PC-9 (cell line): ENCODE data around the gene FAM161B. TPM values are rescaled to one million over a fixed set of nuclear protein-coding genes. Genes with fewer than 3 reads are reported as not detected.

Experiments
- BruUV-seq: library from RNA; stranded (reverse); fragments of 400-500 nt; replicated peaks from 2 replicates; lab custom pipeline; 2021; lab: Mats Ljungman, UMichigan
- CTCF ChIA-PET: fragments of 300-600 bp; sonication (Branson Sonifier 250); formaldehyde crosslinking; loops from one replicate; lab custom pipeline; 2022; ENCODE audit warnings: antibody characterized with exemption; lab: Charles Lee
- POLR2A ChIA-PET: fragments of 300-600 bp; sonication (Branson Sonifier 250); formaldehyde crosslinking; loops from one replicate; lab custom pipeline; 2022; ENCODE audit warnings: antibody characterized with exemption; ENCODE audit not compliant: unreplicated experiment; lab: Charles Lee
- DNase-seq, 2 experiments: peaks; one replicate each; pipeline versions ENCODE4 v3.0.0 to v3.0.0-alpha.2; 2015 to 2022; ENCODE audit warnings: mixed read lengths in 1 of 2
- H2AFZ ChIP-seq: fragments of 200-600 bp; sonication (generic); 2 replicates; pipeline ENCODE4 v1.8.1; 2017; ENCODE audit warnings: antibody characterized with exemption
- H3F3A ChIP-seq: fragments of 200-600 bp; sonication (generic); 2 replicates; pipeline ENCODE4 v1.8.1; 2017; ENCODE audit warnings: antibody characterized with exemption, mild to moderate bottlenecking, low read depth; ENCODE audit not compliant: insufficient read depth
- H3K27ac ChIP-seq: fragments of 200-600 bp; sonication (generic); 2 replicates; pipeline ENCODE4 v1.6.1; 2016; ENCODE audit warnings: mixed run types
- H3K27me3 ChIP-seq: fragments of 200-600 bp; sonication (generic); 2 replicates; pipeline ENCODE4 v1.6.1; 2016; ENCODE audit warnings: low read depth, mixed run types; ENCODE audit not compliant: insufficient read depth
- H3K36me3 ChIP-seq: fragments of 200-600 bp; sonication (generic); 2 replicates; pipeline ENCODE4 v1.6.1; 2016; ENCODE audit warnings: low read depth, mixed run types
- H3K4me1 ChIP-seq: fragments of 200-600 bp; sonication (generic); replicated peaks from 2 replicates; pipeline ENCODE4 v1.6.1; 2016; ENCODE audit warnings: mixed run types; ENCODE audit not compliant: insufficient read depth
- H3K4me2 ChIP-seq: fragments of 200-600 bp; sonication (generic); 2 replicates; pipeline ENCODE4 v1.6.1; 2017; ENCODE audit warnings: mixed run types
- H3K4me3 ChIP-seq: fragments of 200-600 bp; sonication (generic); 2 replicates; pipeline ENCODE4 v1.6.1; 2016; ENCODE audit warnings: mixed run types
- H3K79me2 ChIP-seq: fragments of 200-600 bp; sonication (generic); 2 replicates; pipeline ENCODE4 v1.6.1; 2017; ENCODE audit warnings: low read depth, mixed run types
- H3K9me2 ChIP-seq: fragments of 200-600 bp; sonication (generic); 2 replicates; pipeline ENCODE4 v1.8.1; 2017; ENCODE audit warnings: mild to moderate bottlenecking; ENCODE audit not compliant: insufficient read depth
- H3K9me3 ChIP-seq: fragments of 200-600 bp; sonication (generic); 2 replicates; pipeline ENCODE4 v1.8.1; 2016; ENCODE audit warnings: low read depth; ENCODE audit not compliant: insufficient read depth
- H4K20me1 ChIP-seq: fragments of 200-600 bp; sonication (generic); 2 replicates; pipeline ENCODE4 v1.8.1; 2017; ENCODE audit not compliant: insufficient read depth
- EZH2 ChIP-seq: fragments of 200-600 bp; sonication (generic); IDR thresholded peaks from 2 replicates; pipeline ENCODE4 v1.8.0; 2017; ENCODE audit warnings: antibody characterized with exemption, low read depth
- intact Hi-C: fragments of 100-400 bp; cut with micrococcal nuclease; formaldehyde crosslinking; loops from one replicate; pipeline ENCODE4 v1.10.0; 2022; ENCODE audit not compliant: unreplicated experiment
- total RNA-seq: library from RNA; stranded (reverse); gene quantifications from 2 replicates; pipeline ENCODE4 v1.2.3, GENCODE V29; 2021
- TF ChIP-seq, protein P1 (sequence below): fragments of 200-600 bp; sonication (generic); conservative IDR thresholded peaks from 2 replicates; pipeline ENCODE4 v1.6.1; 2017; ENCODE audit warnings: mixed run types, antibody characterized with exemption, mild to moderate bottlenecking, moderate library complexity

Gene FAM161B
- total RNA-seq, 1 experiment from 2014 or later, result 1.6 TPM

DNA sequence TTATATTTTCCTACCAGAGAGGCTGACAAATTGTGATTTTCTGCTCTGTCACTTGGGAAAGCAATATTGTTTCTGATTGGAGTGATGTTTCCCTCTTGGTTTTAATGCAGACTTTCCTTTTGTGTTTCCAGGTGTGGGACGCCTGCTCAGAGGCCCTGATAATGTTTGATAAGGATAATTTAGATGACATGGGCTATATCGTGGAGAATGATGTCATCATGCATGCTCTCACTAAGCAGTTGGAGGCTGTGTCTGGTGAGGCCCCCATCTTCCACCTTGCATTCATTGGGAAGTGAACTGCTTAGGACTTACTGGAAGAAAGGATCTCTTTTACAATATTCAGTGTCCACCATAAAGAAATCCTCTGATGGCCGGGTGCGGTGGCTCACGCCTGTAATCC is 5.8 kb upstream of the FAM161B start:
- H3K79me2 ChIP-seq, result peaks cover 11% of the 10 kb centered on the region; the same call in 1 of the 2 replicates
- peaks cover 6% of the 10 kb centered on the region; the same call in 1 of the 2 replicates for H3K36me3 ChIP-seq
- H3K9me3 ChIP-seq, result no peaks in the 10 kb centered on the region
- ChIA-PET CTCF (no interaction called here), POLR2A (no interaction called here)
- TF ChIP-seq EZH2, result no peak
- TF ChIP-seq, protein P1, sequence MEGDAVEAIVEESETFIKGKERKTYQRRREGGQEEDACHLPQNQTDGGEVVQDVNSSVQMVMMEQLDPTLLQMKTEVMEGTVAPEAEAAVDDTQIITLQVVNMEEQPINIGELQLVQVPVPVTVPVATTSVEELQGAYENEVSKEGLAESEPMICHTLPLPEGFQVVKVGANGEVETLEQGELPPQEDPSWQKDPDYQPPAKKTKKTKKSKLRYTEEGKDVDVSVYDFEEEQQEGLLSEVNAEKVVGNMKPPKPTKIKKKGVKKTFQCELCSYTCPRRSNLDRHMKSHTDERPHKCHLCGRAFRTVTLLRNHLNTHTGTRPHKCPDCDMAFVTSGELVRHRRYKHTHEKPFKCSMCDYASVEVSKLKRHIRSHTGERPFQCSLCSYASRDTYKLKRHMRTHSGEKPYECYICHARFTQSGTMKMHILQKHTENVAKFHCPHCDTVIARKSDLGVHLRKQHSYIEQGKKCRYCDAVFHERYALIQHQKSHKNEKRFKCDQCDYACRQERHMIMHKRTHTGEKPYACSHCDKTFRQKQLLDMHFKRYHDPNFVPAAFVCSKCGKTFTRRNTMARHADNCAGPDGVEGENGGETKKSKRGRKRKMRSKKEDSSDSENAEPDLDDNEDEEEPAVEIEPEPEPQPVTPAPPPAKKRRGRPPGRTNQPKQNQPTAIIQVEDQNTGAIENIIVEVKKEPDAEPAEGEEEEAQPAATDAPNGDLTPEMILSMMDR, result no peak
- H3K4me1 ChIP-seq, result peaks cover 6% of the 10 kb centered on the region; the same call in 1 of the 2 replicates
- no peak overlapping the region for H2AFZ ChIP-seq
- no peak overlapping the region for H3K4me2 ChIP-seq
- no peaks in the 10 kb centered on the region for H4K20me1 ChIP-seq
- no peaks in the 10 kb centered on the region for H3K9me2 ChIP-seq
- no peak overlapping the region for H3K27ac ChIP-seq
- intact Hi-C loops, result no loop called here
- H3K4me3 ChIP-seq, result no peak overlapping the region
- DNase-seq, result no peak
- peaks cover 5% of the 10 kb centered on the region; the same call in 1 of the 2 replicates for H3F3A ChIP-seq
- no TSS peak for BruUV-seq
- no peaks in the 10 kb centered on the region for H3K27me3 ChIP-seq

DNA sequence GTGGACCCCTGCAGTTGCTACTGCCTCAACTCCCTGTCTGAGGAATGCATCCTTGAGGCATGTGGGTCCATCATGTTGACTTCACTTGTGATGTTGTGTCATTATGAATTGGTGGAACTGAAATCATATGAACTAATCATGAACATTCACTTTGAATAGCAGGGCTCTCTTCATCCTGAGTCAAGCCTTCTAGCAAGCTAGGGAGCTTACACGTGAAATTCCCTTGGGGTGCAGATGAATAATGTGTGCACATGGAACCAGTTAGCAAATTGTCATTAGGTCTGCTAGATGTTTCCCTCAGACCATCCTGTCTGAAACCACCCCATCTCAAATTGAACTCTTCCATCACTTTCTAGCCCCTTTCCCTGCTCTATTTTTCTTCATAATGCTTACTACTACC is 3.8 kb upstream of the FAM161B start:
- Histone ChIP-seq H3K4me3 (no peak overlapping the region), H3K27ac (no peak overlapping the region), H3K36me3 (no peaks in the 10 kb centered on the region; the same call in 1 of the 2 replicates), H3K79me2 (peaks cover 14% of the 10 kb centered on the region; the same call in 1 of the 2 replicates), H4K20me1 (no peaks in the 10 kb centered on the region), H2AFZ (no peak overlapping the region), H3K4me1 (peaks cover 6% of the 10 kb centered on the region; the same call in 1 of the 2 replicates), H3K4me2 (no peak overlapping the region), H3K9me3 (no peaks in the 10 kb centered on the region), H3K27me3 (no peaks in the 10 kb centered on the region), H3K9me2 (no peaks in the 10 kb centered on the region), H3F3A (peaks cover 20% of the 10 kb centered on the region)
- BruUV-seq, result no TSS peak
- DNase-seq, result no peak
- CTCF ChIA-PET, result no interaction called here
- POLR2A ChIA-PET, result interaction anchor here (0.6 kb wide), 1 partner anchor 15 kb away, joined by 4 read pairs; no protein-coding TSS in a partner anchor
- intact Hi-C loops, result no loop called here
- TF ChIP-seq, protein P1, result no peak
- TF ChIP-seq EZH2, result no peak

GRCh38 chr14:73945159-73945670 is 4.7 kb downstream of the FAM161B start:
- BruUV-seq, result no TSS peak
- Histone ChIP-seq H3K9me2 (no peaks in the 10 kb centered on the region), H3K79me2 (no peaks in the 10 kb centered on the region), H3K9me3 (no peaks in the 10 kb centered on the region), H3K4me3 (no peak overlapping the region), H3K4me2 (no peak overlapping the region), H3K4me1 (no peaks in the 10 kb centered on the region), H4K20me1 (no peaks in the 10 kb centered on the region), H2AFZ (no peak overlapping the region), H3K27ac (no peak overlapping the region), H3K27me3 (no peaks in the 10 kb centered on the region), H3K36me3 (no peaks in the 10 kb centered on the region), H3F3A (peaks cover 18% of the 10 kb centered on the region)
- no peak for TF ChIP-seq EZH2
- TF ChIP-seq, protein P1, result no peak
- ChIA-PET POLR2A (no interaction called here), CTCF (no interaction called here)
- intact Hi-C loops, result no loop called here
- no peak for DNase-seq
